GM21360 (cell line): ENCODE data around the gene AFDN.

ENCODE experiments used
- ATAC-seq: cut with Tn5 transposase; IDR thresholded peaks from one replicate; pipeline ENCODE4 v1.9.1; 2021; ENCODE audit warnings: mild to moderate bottlenecking, moderate library complexity; ENCODE audit not compliant: unreplicated experiment

AFDN gene, protein sequence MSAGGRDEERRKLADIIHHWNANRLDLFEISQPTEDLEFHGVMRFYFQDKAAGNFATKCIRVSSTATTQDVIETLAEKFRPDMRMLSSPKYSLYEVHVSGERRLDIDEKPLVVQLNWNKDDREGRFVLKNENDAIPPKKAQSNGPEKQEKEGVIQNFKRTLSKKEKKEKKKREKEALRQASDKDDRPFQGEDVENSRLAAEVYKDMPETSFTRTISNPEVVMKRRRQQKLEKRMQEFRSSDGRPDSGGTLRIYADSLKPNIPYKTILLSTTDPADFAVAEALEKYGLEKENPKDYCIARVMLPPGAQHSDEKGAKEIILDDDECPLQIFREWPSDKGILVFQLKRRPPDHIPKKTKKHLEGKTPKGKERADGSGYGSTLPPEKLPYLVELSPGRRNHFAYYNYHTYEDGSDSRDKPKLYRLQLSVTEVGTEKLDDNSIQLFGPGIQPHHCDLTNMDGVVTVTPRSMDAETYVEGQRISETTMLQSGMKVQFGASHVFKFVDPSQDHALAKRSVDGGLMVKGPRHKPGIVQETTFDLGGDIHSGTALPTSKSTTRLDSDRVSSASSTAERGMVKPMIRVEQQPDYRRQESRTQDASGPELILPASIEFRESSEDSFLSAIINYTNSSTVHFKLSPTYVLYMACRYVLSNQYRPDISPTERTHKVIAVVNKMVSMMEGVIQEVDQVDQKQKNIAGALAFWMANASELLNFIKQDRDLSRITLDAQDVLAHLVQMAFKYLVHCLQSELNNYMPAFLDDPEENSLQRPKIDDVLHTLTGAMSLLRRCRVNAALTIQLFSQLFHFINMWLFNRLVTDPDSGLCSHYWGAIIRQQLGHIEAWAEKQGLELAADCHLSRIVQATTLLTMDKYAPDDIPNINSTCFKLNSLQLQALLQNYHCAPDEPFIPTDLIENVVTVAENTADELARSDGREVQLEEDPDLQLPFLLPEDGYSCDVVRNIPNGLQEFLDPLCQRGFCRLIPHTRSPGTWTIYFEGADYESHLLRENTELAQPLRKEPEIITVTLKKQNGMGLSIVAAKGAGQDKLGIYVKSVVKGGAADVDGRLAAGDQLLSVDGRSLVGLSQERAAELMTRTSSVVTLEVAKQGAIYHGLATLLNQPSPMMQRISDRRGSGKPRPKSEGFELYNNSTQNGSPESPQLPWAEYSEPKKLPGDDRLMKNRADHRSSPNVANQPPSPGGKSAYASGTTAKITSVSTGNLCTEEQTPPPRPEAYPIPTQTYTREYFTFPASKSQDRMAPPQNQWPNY (N-terminal part only)

GRCh38 chr6:167826896-167827582 is at the start of gene AFDN:
Gene AFDN (plus strand): TSS chr6:167826911. CDS start chr6:167827133, 222 bp downstream.
- peak; percentile 39 for ATAC-seq

- ATAC-seq: no peak
Measured at GRCh38 chr6:167778497-167779128, 48.1 kb upstream of the AFDN start.

DNA sequence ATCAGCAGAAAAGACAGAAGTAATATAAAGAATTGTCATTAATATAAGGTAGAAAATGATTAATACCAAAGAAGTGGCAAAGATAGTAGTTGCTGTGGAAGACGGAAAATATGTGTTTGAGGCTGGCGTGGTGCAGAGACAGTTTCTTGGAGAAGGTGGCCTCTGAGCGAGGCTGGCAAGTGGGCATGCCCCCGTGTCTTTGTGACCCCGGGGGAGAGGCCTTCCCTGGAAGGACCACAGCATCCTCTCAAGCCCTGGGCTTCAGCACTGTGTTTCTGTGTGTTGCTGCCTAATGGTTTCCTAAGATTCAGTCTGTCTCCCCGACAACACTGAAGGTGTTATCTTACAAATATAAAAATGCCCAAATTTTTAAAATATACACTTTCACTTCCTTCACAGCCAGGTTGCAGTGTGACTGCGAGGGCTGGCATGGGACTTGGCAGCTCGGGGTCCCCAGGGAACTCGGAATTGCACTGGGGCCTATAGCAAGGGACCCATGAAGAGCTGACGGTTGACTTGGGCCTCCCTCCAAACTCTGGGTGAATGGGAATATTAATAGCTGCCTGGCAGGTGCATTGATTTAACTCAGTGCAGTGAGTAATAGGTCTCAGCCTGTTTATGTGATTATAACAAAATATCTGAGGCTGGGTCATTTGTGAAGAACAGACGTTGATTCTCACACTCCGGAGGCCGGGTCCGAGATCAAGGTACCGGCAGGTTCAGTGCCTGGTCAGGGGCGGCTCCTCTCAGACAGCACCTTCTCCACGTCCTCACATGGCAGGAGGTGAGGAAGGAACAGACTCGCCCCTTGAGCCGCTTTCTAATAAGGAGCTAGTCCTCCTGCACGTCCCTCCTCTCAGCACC is 47.4 kb upstream of the AFDN start:
- no peak for ATAC-seq

- ATAC-seq: no peak
Measured at GRCh38 chr6:167779993-167780655, 46.6 kb upstream of the AFDN start.

- ATAC-seq: no peak
Measured at GRCh38 chr6:167781066-167781767, 45.5 kb upstream of the AFDN start.

- no peak for ATAC-seq
Measured at GRCh38 chr6:167781868-167782267, 44.8 kb upstream of the AFDN start.

DNA sequence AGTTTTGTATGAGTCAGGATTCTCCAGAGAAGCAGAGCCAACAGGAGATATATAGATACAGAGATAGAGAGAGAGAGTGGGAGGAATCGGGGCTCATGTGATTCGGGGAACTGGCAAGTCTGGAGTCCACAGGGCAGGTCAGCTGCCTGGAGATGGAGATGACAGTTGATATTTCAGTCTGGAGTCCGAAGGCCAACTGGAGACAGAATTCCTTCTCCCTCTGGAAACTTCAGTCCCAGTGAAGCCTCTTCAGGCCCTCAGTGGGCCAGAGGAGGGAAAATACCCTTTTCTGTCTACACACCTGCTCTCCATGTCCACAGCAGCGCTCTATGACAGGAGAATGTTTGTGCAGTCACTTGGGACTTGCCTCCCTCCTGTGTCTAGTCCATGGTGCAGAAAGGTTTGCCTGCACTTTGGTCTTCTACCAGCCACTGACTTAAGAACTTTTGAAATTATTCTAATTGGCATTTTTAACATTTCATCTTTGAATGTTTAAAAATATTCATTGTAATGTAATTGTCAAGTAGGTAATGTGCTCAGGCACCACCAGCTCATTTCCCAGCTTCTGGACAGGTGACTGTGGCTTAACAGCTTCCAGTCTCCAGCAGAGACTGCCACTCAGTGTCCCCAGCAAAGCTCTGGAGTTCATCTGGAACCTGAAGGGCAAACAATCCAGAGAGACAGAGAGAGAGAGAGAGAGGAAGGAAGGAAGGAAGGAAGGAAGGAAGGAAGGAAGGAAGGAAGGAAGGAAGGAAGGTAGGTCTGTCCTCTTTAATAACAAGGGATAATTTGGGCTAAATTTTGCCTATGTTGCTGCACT is 43.8 kb upstream of the AFDN start:
- no peak for ATAC-seq

GRCh38 chr6:167786853-167787675 is 39.6 kb upstream of the AFDN start:
- ATAC-seq: no peak

DNA sequence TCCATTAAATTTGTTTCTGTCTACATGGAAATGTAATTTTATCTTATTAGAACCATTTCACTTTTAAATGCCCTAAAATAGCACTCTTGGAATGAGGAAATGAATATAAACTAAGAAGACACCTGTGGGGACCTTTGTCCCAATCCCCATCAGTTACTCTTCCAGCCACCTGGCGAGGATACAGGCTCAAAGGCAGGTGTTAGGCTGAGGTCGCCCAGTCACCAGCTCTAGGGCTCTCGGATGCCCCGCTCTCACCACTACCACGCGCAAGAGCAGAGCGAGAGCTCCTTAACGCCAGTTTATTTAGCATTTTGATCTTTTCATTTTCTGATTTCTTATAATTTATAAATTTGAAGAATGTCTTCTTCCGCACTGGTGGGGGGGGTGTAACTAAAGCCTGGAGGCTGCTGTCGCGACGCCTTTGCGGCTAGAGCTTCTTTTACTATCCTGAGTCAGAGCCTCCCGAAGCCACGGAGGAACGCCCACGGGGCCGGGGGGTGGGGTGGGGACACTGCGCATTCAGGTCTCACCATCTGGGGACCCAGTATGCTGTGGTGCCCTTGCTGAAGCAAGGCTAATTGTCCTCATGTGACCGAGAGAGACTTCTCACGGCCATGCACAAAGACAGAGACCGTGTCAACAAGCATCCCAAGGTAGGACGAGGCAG is 38.7 kb upstream of the AFDN start:
- ATAC-seq: no peak

GRCh38 chr6:167788563-167788903 is 38.2 kb upstream of the AFDN start:
- no peak for ATAC-seq

DNA sequence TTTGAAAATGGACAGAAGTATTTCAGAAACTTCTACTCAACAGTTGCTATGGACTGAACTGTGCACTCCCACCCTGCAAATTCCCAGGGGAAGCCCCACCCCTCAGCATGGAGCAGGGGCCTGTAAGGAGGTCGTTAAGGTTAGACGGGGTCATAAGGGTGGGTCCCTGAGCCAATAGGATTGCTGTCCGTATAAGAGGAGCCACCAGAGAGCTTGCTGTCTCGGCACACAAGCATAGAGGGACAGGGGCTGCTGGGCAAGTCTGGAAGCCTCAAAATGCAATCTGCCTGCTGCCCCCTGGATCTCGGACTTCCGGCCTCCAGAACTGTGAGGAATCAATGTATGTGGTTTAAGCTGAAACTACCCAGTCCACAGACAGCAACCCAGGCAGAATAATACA is 37.4 kb upstream of the AFDN start:
- ATAC-seq: no peak

- no peak for ATAC-seq
Measured at GRCh38 chr6:167791091-167791779, 35.5 kb upstream of the AFDN start.

- no peak for ATAC-seq
Measured at GRCh38 chr6:167791780-167792478, 34.8 kb upstream of the AFDN start.

- ATAC-seq: no peak
Measured at GRCh38 chr6:167793421-167793820, 33.3 kb upstream of the AFDN start.
